GM12865 (cell line): ENCODE data around the gene CLEC2B.

Source experiments
- DNase-seq: peaks from one replicate; pipeline ENCODE4 v3.0.0; 2010; ENCODE audit warnings: low read depth
- H3K4me3 ChIP-seq: 2 replicates; pipeline ENCODE4 v1.5.1; 2011; ENCODE audit warnings: mild to moderate bottlenecking, low read depth, low read length, control low read depth
- CTCF ChIP-seq: IDR thresholded peaks from 2 replicates; pipeline ENCODE4 v1.5.1; 2011; ENCODE audit warnings: low read length, control low read depth, low read depth, inconsistent platforms; ENCODE audit not compliant: insufficient read depth; ENCODE audit errors: missing control alignments

The CLEC2B gene

GRCh38 chr12:9902539-9903228 lies 33.5 kb upstream of the CLEC2B start:
- H3K4me3 ChIP-seq, result no peak overlapping the region
- no peak for DNase-seq
- no peak for TF ChIP-seq CTCF

GRCh38 chr12:9900930-9901329 lies 31.8 kb upstream of the CLEC2B start:
- no peak for TF ChIP-seq CTCF
- DNase-seq, result no peak

GRCh38 chr12:9899209-9899608 lies 30.1 kb upstream of the CLEC2B start:
- H3K4me3 ChIP-seq, result no peak overlapping the region
- TF ChIP-seq CTCF, result no peak
- no peak for DNase-seq

More at GRCh38 chr12:9900930-9901329, 31.8 kb upstream of the CLEC2B start:
- no peak overlapping the region for H3K4me3 ChIP-seq

- DNase-seq, result no peak
- no peak overlapping the region for H3K4me3 ChIP-seq
- no peak for TF ChIP-seq CTCF
Measured at GRCh38 chr12:9897535-9897934, 28.4 kb upstream of the CLEC2B start.

- DNase-seq, result no peak
- no peak overlapping the region for H3K4me3 ChIP-seq
- no peak for TF ChIP-seq CTCF
Measured at GRCh38 chr12:9895215-9895971, 26.2 kb upstream of the CLEC2B start.

GRCh38 chr12:9888665-9889273 lies 19.6 kb upstream of the CLEC2B start:
- no peak overlapping the region for H3K4me3 ChIP-seq
- DNase-seq, result no peak
- TF ChIP-seq CTCF, result no peak

GRCh38 chr12:9883175-9883574 lies 14.0 kb upstream of the CLEC2B start:
- TF ChIP-seq CTCF, result no peak
- H3K4me3 ChIP-seq, result no peak overlapping the region
- no peak for DNase-seq
